ENCODE results near the gene GOLGA6C.
"Not testable (repeated sequence)": the region's sequence is repeated elsewhere in the genome, so short reads cannot be mapped to it uniquely, and the experiment has no call there.

GOLGA6C gene

GRCh38 chr15:75298541-75299310 is 40.6 kb downstream of the GOLGA6C start:
- ATAC-seq, result peak; percentile 85

GRCh38 chr15:75299311-75299688 is 41.2 kb downstream of the GOLGA6C start:
- ATAC-seq, result peak; percentile 95

- not testable (repeated sequence) for ATAC-seq
These were observed 41.9 kb downstream of the GOLGA6C start for GRCh38 chr15:75300026-75300425.

DNA sequence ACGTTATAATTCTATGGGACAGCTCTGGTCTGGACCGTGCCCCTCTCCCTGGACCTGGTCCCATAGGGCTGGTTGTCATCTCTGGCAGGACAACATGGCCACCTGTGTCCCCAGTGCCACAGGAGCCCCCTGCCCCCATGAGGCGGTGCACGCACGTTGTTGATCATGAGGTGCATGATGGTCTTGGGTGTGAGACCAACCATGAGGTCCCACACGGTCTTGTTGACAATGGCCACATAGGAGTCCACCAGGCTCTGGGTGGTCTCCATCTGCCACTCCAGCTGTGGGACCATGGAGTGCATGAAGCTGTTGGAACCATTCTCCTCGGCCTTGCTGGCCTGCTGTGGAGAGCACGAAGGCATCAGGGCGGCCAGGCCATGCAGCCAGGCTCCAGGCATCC is 44.2 kb downstream of the GOLGA6C start:
- TF ChIP-seq CSDC2 (CRISPR knock-in tag; IDR thresholded peaks at IDR 0.05) (no peak), TCF4 (CRISPR knock-in tag; IDR thresholded peaks at IDR 0.05; ENCODE audit: borderline replicate concordance) (no peak), CSRNP3 (CRISPR knock-in tag; IDR thresholded peaks at IDR 0.05) (no peak)
- ATAC-seq, result no peak

DNA sequence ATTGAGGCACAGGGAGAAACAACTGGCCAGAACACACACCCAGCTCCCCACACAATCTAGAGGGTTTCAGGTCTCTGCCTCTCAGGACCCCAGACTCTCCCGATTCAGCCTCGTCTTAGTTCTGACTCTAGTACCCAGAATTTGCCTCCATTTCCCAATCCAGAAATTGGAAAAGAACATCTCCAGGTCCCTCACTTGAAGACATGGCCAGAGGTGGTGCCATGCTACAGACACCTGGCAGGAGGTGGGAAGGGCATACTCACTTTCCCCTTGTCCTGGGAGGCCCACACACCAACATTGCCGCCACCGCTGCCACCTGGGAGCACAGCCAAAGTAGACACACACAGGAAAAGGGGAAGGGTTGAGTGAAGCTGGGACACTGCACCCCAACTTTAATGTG is 44.6 kb downstream of the GOLGA6C start:
- not testable (repeated sequence) for ATAC-seq

DNA sequence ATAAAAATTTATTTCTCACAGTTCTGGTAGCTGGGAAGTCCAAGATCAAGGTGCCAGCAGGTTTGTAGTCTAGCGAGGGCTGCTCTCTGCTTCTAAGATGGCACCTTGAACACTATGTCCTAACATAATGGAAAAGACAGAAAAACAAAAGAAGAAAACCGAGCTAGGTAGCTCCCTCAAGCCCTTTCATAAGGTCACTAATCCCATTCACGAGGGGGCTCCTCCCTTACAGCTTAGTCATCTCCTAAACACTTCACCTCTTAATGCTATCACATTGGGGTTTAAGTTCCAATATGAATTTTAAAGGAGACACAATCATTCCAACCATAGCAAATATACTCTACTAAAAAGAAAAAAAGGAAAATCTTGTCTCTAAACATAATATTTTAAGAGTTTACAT is 48.1 kb downstream of the GOLGA6C start:
- ATAC-seq, result no peak
- no peak for TF ChIP-seq CSRNP3 (CRISPR knock-in tag; IDR thresholded peaks at IDR 0.05)
- TF ChIP-seq OSR1 (CRISPR knock-in tag; IDR thresholded peaks at IDR 0.05), result no peak
- TF ChIP-seq ARNTL (CRISPR knock-in tag; IDR thresholded peaks at IDR 0.05; ENCODE audit: borderline replicate concordance, low read depth), result no peak
- TF ChIP-seq CREB5 (CRISPR knock-in tag; IDR thresholded peaks at IDR 0.05; ENCODE audit: low read depth), result no peak
- no peak for TF ChIP-seq PATZ1 (CRISPR knock-in tag; IDR thresholded peaks at IDR 0.05; ENCODE audit: borderline replicate concordance)
- no peak for TF ChIP-seq ZNF8 (CRISPR knock-in tag; IDR thresholded peaks at IDR 0.05)
- TF ChIP-seq ZFP3 (CRISPR knock-in tag; IDR thresholded peaks at IDR 0.05), result no peak
- no peak for TF ChIP-seq TCF4 (CRISPR knock-in tag; IDR thresholded peaks at IDR 0.05; ENCODE audit: borderline replicate concordance)
- no peak for TF ChIP-seq TSHZ2 (CRISPR knock-in tag; IDR thresholded peaks at IDR 0.05)
- no peak for TF ChIP-seq ESRRG (CRISPR knock-in tag; IDR thresholded peaks at IDR 0.05)
- no peak for TF ChIP-seq BACH2 (CRISPR knock-in tag; IDR thresholded peaks at IDR 0.05; ENCODE audit: borderline replicate concordance)
- no peak for TF ChIP-seq ZC3H10 (CRISPR knock-in tag; IDR thresholded peaks at IDR 0.05)
- TF ChIP-seq, protein P1, sequence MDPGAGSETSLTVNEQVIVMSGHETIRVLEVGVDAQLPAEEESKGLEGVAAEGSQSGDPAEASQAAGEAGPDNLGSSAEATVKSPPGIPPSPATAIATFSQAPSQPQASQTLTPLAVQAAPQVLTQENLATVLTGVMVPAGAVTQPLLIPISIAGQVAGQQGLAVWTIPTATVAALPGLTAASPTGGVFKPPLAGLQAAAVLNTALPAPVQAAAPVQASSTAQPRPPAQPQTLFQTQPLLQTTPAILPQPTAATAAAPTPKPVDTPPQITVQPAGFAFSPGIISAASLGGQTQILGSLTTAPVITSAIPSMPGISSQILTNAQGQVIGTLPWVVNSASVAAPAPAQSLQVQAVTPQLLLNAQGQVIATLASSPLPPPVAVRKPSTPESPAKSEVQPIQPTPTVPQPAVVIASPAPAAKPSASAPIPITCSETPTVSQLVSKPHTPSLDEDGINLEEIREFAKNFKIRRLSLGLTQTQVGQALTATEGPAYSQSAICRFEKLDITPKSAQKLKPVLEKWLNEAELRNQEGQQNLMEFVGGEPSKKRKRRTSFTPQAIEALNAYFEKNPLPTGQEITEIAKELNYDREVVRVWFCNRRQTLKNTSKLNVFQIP (CRISPR knock-in tag; IDR thresholded peaks at IDR 0.05; ENCODE audit: borderline replicate concordance, low read depth), result no peak
- TF ChIP-seq ZNF565 (CRISPR knock-in tag; conservative IDR thresholded peaks at IDR 0.05; ENCODE audit: low read depth), result no peak
